ENCODE data around the gene HOXC10.

DNA sequence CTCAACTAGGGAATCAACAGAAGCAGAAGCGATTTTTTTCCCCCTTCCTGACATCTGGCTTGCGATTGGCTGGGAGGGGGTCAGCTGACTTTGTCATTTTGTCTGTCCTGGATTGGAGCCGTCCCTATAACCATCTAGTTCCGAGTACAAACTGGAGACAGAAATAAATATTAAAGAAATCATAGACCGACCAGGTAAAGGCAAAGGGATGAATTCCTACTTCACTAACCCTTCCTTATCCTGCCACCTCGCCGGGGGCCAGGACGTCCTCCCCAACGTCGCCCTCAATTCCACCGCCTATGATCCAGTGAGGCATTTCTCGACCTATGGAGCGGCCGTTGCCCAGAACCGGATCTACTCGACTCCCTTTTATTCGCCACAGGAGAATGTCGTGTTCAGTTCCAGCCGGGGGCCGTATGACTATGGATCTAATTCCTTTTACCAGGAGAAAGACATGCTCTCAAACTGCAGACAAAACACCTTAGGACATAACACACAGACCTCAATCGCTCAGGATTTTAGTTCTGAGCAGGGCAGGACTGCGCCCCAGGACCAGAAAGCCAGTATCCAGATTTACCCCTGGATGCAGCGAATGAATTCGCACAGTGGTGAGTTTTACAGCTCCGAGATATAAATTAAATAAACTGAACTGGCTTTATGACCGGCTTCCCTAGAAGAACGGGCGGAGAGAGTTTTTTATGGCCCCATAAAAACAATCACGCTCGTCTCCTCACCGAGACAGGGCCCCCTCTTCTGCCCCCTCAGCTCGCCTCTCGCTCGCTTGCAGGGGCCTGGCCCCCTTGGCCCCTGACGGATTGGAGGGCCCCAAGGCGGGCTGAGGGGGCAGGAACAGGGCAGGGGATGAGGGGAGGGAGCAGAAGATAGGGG is 43.6 kb downstream of the HOXC10 start, which contains the start of gene HOXC6:
- TF ChIP-seq POLR2A (IDR thresholded peaks at IDR 0.05; ENCODE audit: low read depth, low read length) (no peak), TAF1 (IDR thresholded peaks at IDR 0.05; ENCODE audit: low read depth, low read length) (no peak), POLR2AphosphoS5 (IDR thresholded peaks at IDR 0.05; ENCODE audit: low read depth, low read length) (no peak), SPI1 (IDR thresholded peaks at IDR 0.05; ENCODE audit: low read depth, low read length) (no peak)

All from GM12891 (cell line).